Heart left ventricle (tissue), 16 donors: ENCODE results near the gene RPP40. TPM values are rescaled to one million over a fixed set of nuclear protein-coding genes. Genes with fewer than 3 reads are reported as not detected.
A peak's percentile ranks its signal among the peaks of the same experiment; 100 is the strongest.

ENCODE experiments used
- ATAC-seq, 4 donors: fragments of 200-7000 bp; cut with Tn5 transposase; one replicate each; pipeline ENCODE4 v1.9.1; 2020 to 2022; ENCODE audit warnings: moderate library complexity in 4 of 4, mild to moderate bottlenecking in 3 of 4, moderate number of reproducible peaks in 1 of 4
- DNase-seq, 5 donors: peaks; one replicate each; pipeline ENCODE4 v3.0.0-alpha.2; 2020
- H3K27ac ChIP-seq, 12 donors: fragments of 200-600 bp; sonication (generic) in 4 of 12; one replicate each; pipeline versions ENCODE4 v1.5.0 to v1.8.0; 2016 to 2022; ENCODE audit warnings: mild to moderate bottlenecking in 2 of 12
- H3K27me3 ChIP-seq, 9 donors: fragments of 200-600 bp; sonication (generic) in 2 of 9; one replicate each; pipeline versions ENCODE4 v1.5.1 to v1.8.0; 2016 to 2022; ENCODE audit warnings: mild to moderate bottlenecking in 3 of 9
- H3K36me3 ChIP-seq, 9 donors: fragments of 200-600 bp; sonication (generic) in 2 of 9; one replicate each; pipeline versions ENCODE4 v1.5.0 to v1.8.0; 2018 to 2022; ENCODE audit warnings: mild to moderate bottlenecking in 2 of 9
- H3K4me1 ChIP-seq, 12 donors: fragments of 200-600 bp; sonication (generic) in 4 of 12; one replicate each; pipeline versions ENCODE4 v1.5.0 to v1.8.0; 2016 to 2022; ENCODE audit warnings: mild to moderate bottlenecking in 3 of 12
- H3K4me3 ChIP-seq, 12 donors: fragments of 200-600 bp; sonication (generic) in 4 of 12; one replicate each; pipeline versions ENCODE4 v1.5.0 to v1.8.0; 2017 to 2022; ENCODE audit warnings: mild to moderate bottlenecking in 9 of 12, moderate library complexity in 4 of 12
- H3K9me3 ChIP-seq, 12 donors: fragments of 200-600 bp; sonication (generic) in 4 of 12; one replicate each; pipeline versions ENCODE4 v1.5.0 to v1.8.0; 2016 to 2022; ENCODE audit warnings: mild to moderate bottlenecking in 1 of 12
- POLR2A ChIP-seq, 2 donors: fragments of 450-650 bp; IDR thresholded peaks; one replicate each; pipeline ENCODE4 v1.6.1; 2017; ENCODE audit warnings: antibody characterized with exemption in 2 of 2, mild to moderate bottlenecking in 2 of 2, moderate library complexity in 2 of 2
- WGBS, 4 donors: extraction: QIAGEN DNeasy Blood & Tissue Kit in 2 of 4; methylation state at CpG; one replicate each; pipeline versions ENCODE4 v1.1.5 to v1.1.7; 2013 to 2018; 5-methylcytosine and 5-hydroxymethylcytosine counted together
- intact Hi-C, 10 donors: fragments of 100-400 bp; cut with DNase I; formaldehyde crosslinking; loops; one replicate each; pipeline versions ENCODE4 v1.11.1 to v1.14.2; 2022
- long read RNA-seq, 3 donors: library from polyadenylated mRNA; unstranded; transcript quantifications; one replicate each; pipeline ENCODE4 v2.0.0, GENCODE V29; 2020 to 2021
- polyA plus RNA-seq, 2 donors: library from polyadenylated mRNA; stranded (reverse); fragments of 200-250 nt; gene quantifications; one replicate each; pipeline ENCODE4 v1.2.3, GENCODE V29; 2013
- total RNA-seq, 9 donors: library from RNA; depleted of rRNA in 2 of 9; stranded (reverse); fragments of >200 nt in 2 of 9; fragmentation: NEBNext Ultra II Directional in 3 of 9; extraction: Animal tissue kit (Norgen Biotek cat#: 25700) in 3 of 9; gene quantifications; one replicate each; pipeline versions ENCODE4 v1.1.0 to v1.2.4, GENCODE V29; 2016 to 2023
- TF ChIP-seq, protein P1 (sequence below), 12 donors: fragments of 200-600 bp; sonication (generic) in 4 of 12; IDR thresholded peaks; one replicate each; pipeline versions ENCODE4 v1.5.0 to v1.8.0; 2018 to 2022; ENCODE audit warnings: antibody characterized with exemption in 12 of 12, mild to moderate bottlenecking in 5 of 12
- donor health status: ischemic (EF 13 %, LVEDD 7.1; RV severe dilation, severe dysfunction).
- donor health status: healthy with polysubstance abuse.
- donor health status: DM: no; HTN: yes; CAD: no.
- donor health status: DM: no; HTN: no; CAD: no.
- donor health status: ischemic (EF 25% LVEDD 6.9; RV normal size, moderate dysfunction).
- donor health status: ischemic (EF 25% LVEDD 5.7; RV mildly dilated, moderate dysfunction).
- donor health status: healthy.
- donor health status: DM: yes; HTN: yes; CAD: no.
- donor health status: ischemic (EF 35%, LVEDD 5.7; RV mildly dilated, moderate dysfunction).
- donor health status: nonischemic (EF 11% LVEDD 7.7; RV severe dilation, severe dysfunction).
- donor health status: DM: yes; HTN: yes; CAD: no.
- donor health status: PGD.
- donor health status: ischemic (EF 29% LVEDD 5.4; RV normal size, mild dysfunction).
- donor health status: nonischemic (EF 23%, LVEDD 6.1; RV moderate dilation, normal function).

Gene RPP40
- 1 to 10 TPM; 1.8 to 7.0 (median 3.5) TPM for total RNA-seq
- 10 to 100 TPM in 1 of 2 donors, 1 to 10 TPM in 1; 4.0 to 13.7 TPM for polyA plus RNA-seq
- long read RNA-seq, donor 1, partial matches to known transcripts = 0 of 3 reads
- long read RNA-seq, donor 1, other reads (novel, unspliced or antisense) = 1 of 3 reads
- long read RNA-seq, donor 2, transcript RPP40-202 (8 exons, 1,483 nt) = major isoform, 9 of 10 reads
- long read RNA-seq, donor 2, partial matches to known transcripts = 0 of 10 reads
- long read RNA-seq, donor 2, other reads (novel, unspliced or antisense) = 0 of 10 reads
- long read RNA-seq, donor 3, partial matches to known transcripts = 0 of 3 reads
- long read RNA-seq, donor 3, other reads (novel, unspliced or antisense) = 1 of 3 reads

DNA sequence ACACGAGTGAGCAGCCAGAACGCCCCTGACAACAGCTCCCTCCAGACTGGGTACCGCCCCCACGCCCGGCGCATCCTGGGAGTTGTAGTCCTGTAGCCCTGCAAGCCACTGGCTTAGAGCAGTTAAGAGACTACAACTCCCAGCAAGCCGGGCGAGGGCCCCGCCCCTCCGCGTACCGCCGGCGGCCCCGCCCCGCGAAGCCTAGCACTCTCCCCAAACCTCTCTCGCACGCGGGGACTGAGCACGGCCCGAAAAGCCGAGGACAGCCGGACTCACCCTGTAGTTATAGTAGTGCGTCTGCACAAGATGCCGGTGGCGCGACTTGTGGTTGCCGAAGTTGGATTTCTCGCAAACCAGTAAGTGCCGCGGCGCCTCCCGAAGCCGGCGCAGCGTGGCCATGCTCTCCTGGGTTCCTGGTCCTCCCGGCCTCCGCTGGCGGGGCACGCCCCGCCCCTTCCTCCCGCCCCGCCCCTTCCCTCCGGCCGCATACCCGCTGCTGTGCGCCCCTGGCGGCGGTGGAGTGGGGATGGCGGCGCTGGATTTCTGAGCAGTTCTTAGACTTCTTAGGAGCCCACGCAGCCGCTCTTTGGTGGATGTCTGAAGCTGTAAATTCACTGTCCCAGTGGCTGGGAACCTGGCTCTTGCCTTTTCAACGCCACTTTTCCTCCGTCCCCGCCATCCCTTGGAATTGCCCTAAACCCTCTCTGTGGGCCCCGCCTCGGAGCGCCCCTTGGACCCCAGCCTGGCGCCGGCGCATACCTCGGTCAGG lies at the start of gene RPP40:
Gene RPP40, minus strand, starts transcription at position 434 of the 769 bp plus-strand sequence. Its CDS starts 35 bp downstream, at position 399.
- 0 to 1% (median 0%) methylated on average over 29 to 64 of the region's 64 CpGs for WGBS, 4 donors
- peaks cover 0 to 8% (median 5%) of the 10 kb centered on the region in 12 donors for H3K4me1 ChIP-seq
- H3K27me3 ChIP-seq = no peaks in the 10 kb centered on the region
- peak within 1 kb of the TSS; percentile 60 to 96 (median 89) for H3K27ac ChIP-seq
- DNase-seq (peak; percentile 97 to 99 (median 97)), ATAC-seq (peak; percentile 98 to 100 (median 100))
- peak in 1 of 2 donors; percentile 28 for TF ChIP-seq POLR2A (IDR thresholded peaks at IDR 0.05)
- TF ChIP-seq, protein P1, sequence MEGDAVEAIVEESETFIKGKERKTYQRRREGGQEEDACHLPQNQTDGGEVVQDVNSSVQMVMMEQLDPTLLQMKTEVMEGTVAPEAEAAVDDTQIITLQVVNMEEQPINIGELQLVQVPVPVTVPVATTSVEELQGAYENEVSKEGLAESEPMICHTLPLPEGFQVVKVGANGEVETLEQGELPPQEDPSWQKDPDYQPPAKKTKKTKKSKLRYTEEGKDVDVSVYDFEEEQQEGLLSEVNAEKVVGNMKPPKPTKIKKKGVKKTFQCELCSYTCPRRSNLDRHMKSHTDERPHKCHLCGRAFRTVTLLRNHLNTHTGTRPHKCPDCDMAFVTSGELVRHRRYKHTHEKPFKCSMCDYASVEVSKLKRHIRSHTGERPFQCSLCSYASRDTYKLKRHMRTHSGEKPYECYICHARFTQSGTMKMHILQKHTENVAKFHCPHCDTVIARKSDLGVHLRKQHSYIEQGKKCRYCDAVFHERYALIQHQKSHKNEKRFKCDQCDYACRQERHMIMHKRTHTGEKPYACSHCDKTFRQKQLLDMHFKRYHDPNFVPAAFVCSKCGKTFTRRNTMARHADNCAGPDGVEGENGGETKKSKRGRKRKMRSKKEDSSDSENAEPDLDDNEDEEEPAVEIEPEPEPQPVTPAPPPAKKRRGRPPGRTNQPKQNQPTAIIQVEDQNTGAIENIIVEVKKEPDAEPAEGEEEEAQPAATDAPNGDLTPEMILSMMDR (IDR thresholded peaks at IDR 0.05) = peak; percentile 77 to 96 (median 88)
- H3K9me3 ChIP-seq = no peaks in the 10 kb centered on the region
- intact Hi-C loops = loop anchor here in 3 of 10 donors (2.0 to 10.0 kb wide), 4 partner anchors 23 to 261 kb away; partner anchors contain the start of genes CDYL (in 1 of the 3), FARS2 (in 1 of the 3) and LYRM4 (in 1 of the 3)
- H3K4me3 ChIP-seq = peak within 1 kb of the TSS; percentile 34 to 90 (median 70)
- peaks cover 0 to 28% (median 13%) of the 10 kb centered on the region in 9 donors for H3K36me3 ChIP-seq

DNA sequence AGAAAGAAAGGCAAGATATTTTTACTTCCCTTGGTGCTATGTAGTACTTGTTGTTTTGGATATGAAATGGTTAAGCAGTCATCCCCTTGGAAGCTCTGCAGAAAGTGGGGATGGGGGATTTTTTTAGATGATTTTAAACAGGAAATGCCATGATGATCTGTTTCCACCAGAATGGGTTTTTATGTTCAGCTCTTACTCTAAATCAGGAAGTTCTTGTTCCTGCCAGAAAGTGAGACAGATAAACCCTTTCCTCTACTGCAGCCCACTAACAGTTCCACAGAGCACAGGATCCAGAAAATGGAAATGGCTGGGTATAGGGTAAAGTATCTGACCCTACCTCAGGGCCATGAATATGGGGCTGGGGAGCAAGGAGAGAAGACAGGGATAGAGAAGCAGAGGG lies 49.2 kb upstream of the RPP40 start:
- Histone ChIP-seq H3K36me3 (no peaks in the 10 kb centered on the region), H3K27ac (no peak overlapping the region), H3K27me3 (no peaks in the 10 kb centered on the region), H3K4me3 (no peak overlapping the region), H3K4me1 (peaks cover 0 to 4% (median 0%) of the 10 kb centered on the region in 12 donors), H3K9me3 (peaks cover 0 to 24% (median 13%) of the 10 kb centered on the region in 12 donors)
- intact Hi-C loops = loop anchor here in 5 of 10 donors (10.0 kb wide), 5 partner anchors 62 to 352 kb away; no protein-coding TSS in a partner anchor
- no peak for ATAC-seq
- no peak for TF ChIP-seq POLR2A (IDR thresholded peaks at IDR 0.05)
- TF ChIP-seq, protein P1 (IDR thresholded peaks at IDR 0.05) = no peak
- DNase-seq = no peak

- 89 to 95% (median 93%) methylated on average over 1 of the region's 1 CpG for WGBS, 4 donors
- intact Hi-C loops = loop anchor here in 5 of 10 donors (10.0 kb wide), 5 partner anchors 63 to 353 kb away; no protein-coding TSS in a partner anchor
Measured at GRCh38 chr6:5051394-5051793, 47.6 kb upstream of the RPP40 start.

More at GRCh38 chr6:5051394-5051793, 47.6 kb upstream of the RPP40 start:
- H3K9me3 ChIP-seq = peaks cover 0 to 24% (median 13%) of the 10 kb centered on the region in 12 donors
- H3K27me3 ChIP-seq = no peaks in the 10 kb centered on the region
- no peak overlapping the region for H3K4me3 ChIP-seq
- H3K4me1 ChIP-seq = peaks cover 0 to 4% (median 0%) of the 10 kb centered on the region in 12 donors
- no peak overlapping the region for H3K27ac ChIP-seq
- DNase-seq (no peak), ATAC-seq (no peak)
- H3K36me3 ChIP-seq = no peaks in the 10 kb centered on the region
- no peak for TF ChIP-seq POLR2A (IDR thresholded peaks at IDR 0.05)
- TF ChIP-seq, protein P1 (IDR thresholded peaks at IDR 0.05) = no peak
